Measurements from ENCODE around the gene PIGT.
"Not testable (repeated sequence)": the region's sequence is repeated elsewhere in the genome, so short reads cannot be mapped to it uniquely, and the experiment has no call there.

Gene PIGT

DNA sequence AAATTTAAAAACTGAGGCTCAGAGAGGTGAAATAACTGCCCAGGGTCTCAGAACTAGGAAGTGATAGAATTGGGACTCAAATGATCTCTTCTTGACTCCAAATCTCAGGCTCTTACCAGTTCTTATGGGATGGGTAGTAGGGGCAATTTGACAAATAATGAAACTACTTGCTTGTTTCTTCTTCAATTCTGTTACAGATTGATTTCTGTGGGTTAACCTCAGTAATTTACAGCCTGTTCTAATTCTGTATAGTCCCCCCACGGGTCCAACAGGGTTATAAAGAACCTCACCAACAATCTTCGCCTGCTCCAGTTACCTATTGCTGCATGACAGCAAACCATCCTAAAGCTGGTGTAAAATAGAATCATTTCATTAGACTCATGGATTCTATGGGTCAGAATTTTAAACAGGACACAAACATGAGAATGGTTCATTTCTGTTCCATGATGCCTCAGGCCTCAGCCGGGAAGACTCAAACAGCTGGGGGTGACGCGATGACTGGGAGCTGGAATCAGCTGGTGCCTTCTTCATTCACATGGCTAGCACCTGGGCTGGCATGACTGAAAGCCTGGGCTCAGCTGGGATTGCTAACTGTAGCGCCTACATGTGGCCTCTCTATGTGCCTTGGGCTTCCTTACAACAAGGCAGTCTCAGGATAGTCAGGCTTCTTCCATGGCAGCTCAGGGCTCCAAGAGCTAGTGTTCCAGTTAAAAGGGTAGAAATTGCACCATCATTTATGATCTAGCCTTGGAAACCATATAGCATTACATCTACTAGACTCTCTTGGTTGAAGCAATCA is 47.0 kb downstream of the PIGT start:
- DNase-seq (ENCODE audit: low read depth in 1 of 2, low spot score in 1 of 2), result no peak

GRCh38 chr20:45463709-45464108 is 47.8 kb downstream of the PIGT start:
- DNase-seq (ENCODE audit: low read depth in 1 of 2, low spot score in 1 of 2), result no peak

- DNase-seq (ENCODE audit: low read depth in 1 of 2, low spot score in 1 of 2), result no peak
Measured at GRCh38 chr20:45465491-45466266, 49.7 kb downstream of the PIGT start.

GRCh38 chr20:45467172-45467571 is 51.2 kb downstream of the PIGT start:
- no peak for DNase-seq (ENCODE audit: low read depth in 1 of 2, low spot score in 1 of 2)

- no peak for DNase-seq (ENCODE audit: low read depth in 1 of 2, low spot score in 1 of 2)
Measured at GRCh38 chr20:45467861-45468260, 51.9 kb downstream of the PIGT start.

- no peak for DNase-seq (ENCODE audit: low read depth in 1 of 2, low spot score in 1 of 2)
Measured at GRCh38 chr20:45469336-45470261, 53.7 kb downstream of the PIGT start, which contains the start of gene WFDC2. Gene WFDC2, plus strand, starts transcription at chr20:45469753. Its CDS starts 29 bp downstream, at chr20:45469782.

- no peak for DNase-seq (ENCODE audit: low read depth in 1 of 2, low spot score in 1 of 2)
Measured at GRCh38 chr20:45470262-45470931, 54.5 kb downstream of the PIGT start.

GRCh38 chr20:45470937-45471336 is 55.0 kb downstream of the PIGT start:
- DNase-seq (ENCODE audit: low read depth in 1 of 2, low spot score in 1 of 2), result no peak

GRCh38 chr20:45472286-45472685 is 56.3 kb downstream of the PIGT start:
- DNase-seq (ENCODE audit: low read depth in 1 of 2, low spot score in 1 of 2), result not testable (repeated sequence)
